ENCODE measurements around the gene TSKU. TPM values are rescaled to one million over a fixed set of nuclear protein-coding genes. Genes with fewer than 3 reads are reported as not detected.

TSKU gene
- total and polyA plus RNA-seq, 9 of the 15 experiments (the other 6 are each of a cell fraction or from before 2014, with no cell fraction given) = 0.60 to 11.9 (median 8.4) TPM

DNA sequence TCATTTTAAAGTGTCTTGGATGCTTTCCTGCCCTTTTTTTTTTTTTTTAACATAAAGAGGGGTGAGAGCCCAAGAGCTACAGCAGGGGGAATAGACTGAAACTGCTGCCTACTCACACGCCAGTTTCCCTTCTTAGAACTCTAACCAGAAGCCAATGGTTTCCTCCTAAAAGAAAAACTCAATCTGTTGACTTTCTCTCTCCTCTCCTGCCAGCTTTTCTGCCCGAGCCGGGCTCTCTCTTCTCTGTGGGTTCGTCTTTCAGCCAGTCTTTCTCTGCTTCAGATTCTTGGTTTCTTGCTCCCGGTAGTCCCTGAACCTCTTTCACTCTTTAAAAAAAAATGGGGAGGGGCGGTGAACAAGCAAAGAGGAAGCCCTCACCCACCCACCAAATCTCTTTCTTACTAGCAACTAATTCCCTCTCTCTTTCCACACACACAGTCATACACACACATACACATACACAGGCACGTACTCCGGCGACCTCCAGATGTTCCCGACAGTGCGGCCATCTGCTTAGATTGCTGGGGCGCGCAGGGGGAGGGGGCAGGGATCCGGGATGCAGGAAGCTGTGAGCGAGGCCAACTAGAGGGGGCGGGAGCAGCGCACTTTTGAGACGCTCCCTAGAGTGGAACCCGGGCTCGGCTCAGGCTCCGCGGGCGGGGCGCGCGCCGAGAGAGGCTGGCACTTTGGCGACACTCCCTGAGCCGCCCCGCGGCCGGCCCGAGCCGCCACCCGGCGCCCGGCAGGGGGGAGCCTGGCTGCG lies 444 bp upstream of the TSKU start (continued):
- TF ChIP-seq MEIS2 (IDR thresholded peaks at IDR 0.05; ENCODE audit: partially characterized antibody) (no peak), CBX5 (IDR thresholded peaks at IDR 0.05; ENCODE audit: borderline replicate concordance, low read depth) (peak; percentile 49; the same call in 1 of the 2 replicates), EP300 (IDR thresholded peaks at IDR 0.05; ENCODE audit: low read length) (no peak; the same call in 1 of the 2 replicates), SMAD4 (CRISPR knock-in tag; conservative IDR thresholded peaks at IDR 0.05) (no peak), EGR1 (conservative IDR thresholded peaks at IDR 0.05) (peak; percentile 84), HNRNPL (IDR thresholded peaks at IDR 0.05; ENCODE audit: low read depth, low read length) (no peak), NKRF (IDR thresholded peaks at IDR 0.05; ENCODE audit: borderline replicate concordance) (peak; percentile 50; the same call in 1 of the 2 replicates), TEAD2 (tag; IDR thresholded peaks at IDR 0.05) (no peak), PKNOX1 (IDR thresholded peaks at IDR 0.05) (no peak), TRIM25 (IDR thresholded peaks at IDR 0.05; ENCODE audit: borderline replicate concordance) (no peak), ZNF280B (CRISPR knock-in tag; IDR thresholded peaks at IDR 0.05) (no peak), ZNF184 (CRISPR knock-in tag; IDR thresholded peaks at IDR 0.05) (no peak)
- TF ChIP-seq, protein P1, sequence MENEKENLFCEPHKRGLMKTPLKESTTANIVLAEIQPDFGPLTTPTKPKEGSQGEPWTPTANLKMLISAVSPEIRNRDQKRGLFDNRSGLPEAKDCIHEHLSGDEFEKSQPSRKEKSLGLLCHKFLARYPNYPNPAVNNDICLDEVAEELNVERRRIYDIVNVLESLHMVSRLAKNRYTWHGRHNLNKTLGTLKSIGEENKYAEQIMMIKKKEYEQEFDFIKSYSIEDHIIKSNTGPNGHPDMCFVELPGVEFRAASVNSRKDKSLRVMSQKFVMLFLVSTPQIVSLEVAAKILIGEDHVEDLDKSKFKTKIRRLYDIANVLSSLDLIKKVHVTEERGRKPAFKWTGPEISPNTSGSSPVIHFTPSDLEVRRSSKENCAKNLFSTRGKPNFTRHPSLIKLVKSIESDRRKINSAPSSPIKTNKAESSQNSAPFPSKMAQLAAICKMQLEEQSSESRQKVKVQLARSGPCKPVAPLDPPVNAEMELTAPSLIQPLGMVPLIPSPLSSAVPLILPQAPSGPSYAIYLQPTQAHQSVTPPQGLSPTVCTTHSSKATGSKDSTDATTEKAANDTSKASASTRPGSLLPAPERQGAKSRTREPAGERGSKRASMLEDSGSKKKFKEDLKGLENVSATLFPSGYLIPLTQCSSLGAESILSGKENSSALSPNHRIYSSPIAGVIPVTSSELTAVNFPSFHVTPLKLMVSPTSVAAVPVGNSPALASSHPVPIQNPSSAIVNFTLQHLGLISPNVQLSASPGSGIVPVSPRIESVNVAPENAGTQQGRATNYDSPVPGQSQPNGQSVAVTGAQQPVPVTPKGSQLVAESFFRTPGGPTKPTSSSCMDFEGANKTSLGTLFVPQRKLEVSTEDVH (IDR thresholded peaks at IDR 0.05; ENCODE audit: low read depth, partially characterized antibody) = peak; percentile 52
- TF ChIP-seq, protein P2, sequence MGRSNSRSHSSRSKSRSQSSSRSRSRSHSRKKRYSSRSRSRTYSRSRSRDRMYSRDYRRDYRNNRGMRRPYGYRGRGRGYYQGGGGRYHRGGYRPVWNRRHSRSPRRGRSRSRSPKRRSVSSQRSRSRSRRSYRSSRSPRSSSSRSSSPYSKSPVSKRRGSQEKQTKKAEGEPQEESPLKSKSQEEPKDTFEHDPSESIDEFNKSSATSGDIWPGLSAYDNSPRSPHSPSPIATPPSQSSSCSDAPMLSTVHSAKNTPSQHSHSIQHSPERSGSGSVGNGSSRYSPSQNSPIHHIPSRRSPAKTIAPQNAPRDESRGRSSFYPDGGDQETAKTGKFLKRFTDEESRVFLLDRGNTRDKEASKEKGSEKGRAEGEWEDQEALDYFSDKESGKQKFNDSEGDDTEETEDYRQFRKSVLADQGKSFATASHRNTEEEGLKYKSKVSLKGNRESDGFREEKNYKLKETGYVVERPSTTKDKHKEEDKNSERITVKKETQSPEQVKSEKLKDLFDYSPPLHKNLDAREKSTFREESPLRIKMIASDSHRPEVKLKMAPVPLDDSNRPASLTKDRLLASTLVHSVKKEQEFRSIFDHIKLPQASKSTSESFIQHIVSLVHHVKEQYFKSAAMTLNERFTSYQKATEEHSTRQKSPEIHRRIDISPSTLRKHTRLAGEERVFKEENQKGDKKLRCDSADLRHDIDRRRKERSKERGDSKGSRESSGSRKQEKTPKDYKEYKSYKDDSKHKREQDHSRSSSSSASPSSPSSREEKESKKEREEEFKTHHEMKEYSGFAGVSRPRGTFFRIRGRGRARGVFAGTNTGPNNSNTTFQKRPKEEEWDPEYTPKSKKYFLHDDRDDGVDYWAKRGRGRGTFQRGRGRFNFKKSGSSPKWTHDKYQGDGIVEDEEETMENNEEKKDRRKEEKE (IDR thresholded peaks at IDR 0.05; ENCODE audit: borderline replicate concordance in 1 of 2, control insufficient read depth in 1 of 2, low read depth in 2 of 2, low read length in 1 of 2) = no peak

All from K562 (cell line).